ENCODE measurements around the gene RAB3IL1.
"Not testable (repeated sequence)": the region's sequence is repeated elsewhere in the genome, so short reads cannot be mapped to it uniquely, and the experiment has no call there.

The RAB3IL1 gene

DNA sequence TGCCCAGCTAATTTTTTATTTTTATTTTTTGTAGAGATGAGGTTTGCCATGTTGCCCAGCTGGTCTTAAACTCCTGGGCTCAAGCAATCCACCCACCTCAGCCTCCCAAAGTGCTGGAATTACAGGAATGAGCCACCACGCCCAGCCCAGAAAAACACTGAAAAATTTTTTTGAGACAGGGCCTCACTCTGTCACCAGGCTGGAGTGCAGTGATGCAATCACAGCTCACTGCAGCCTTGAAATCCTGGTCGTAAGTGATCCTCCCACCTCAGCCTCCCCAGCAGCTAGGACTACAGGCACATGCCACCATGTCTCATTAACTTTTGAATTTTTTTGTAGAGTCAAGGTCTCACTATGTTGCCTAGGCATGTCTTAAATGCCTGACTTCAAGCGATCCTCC, 35.1 kb downstream of the RAB3IL1 start:
- not testable (repeated sequence) for H3K23ac ChIP-seq (ENCODE audit: low read length in 2 of 2); H3K9me3 ChIP-seq (ENCODE audit: control insufficient read depth, low read length); H2BK12ac ChIP-seq (ENCODE audit: low read length in 2 of 2); H2BK15ac ChIP-seq (ENCODE audit: low read depth, poor library complexity, severe bottlenecking); H3K4ac ChIP-seq (ENCODE audit: low read depth in 1 of 2, low read length in 2 of 2); H3K27ac ChIP-seq (ENCODE audit: low read length, poor library complexity, severe bottlenecking); H3K4me3 ChIP-seq (ENCODE audit: insufficient read depth in 1 of 2, low read depth in 1 of 2, low read length in 2 of 2); H3K4me1 ChIP-seq (ENCODE audit: control insufficient read depth, insufficient read depth, low read depth, low read length); H4K91ac ChIP-seq (ENCODE audit: low read length); H3K9ac ChIP-seq (ENCODE audit: low read length); H2BK5ac ChIP-seq (ENCODE audit: low read depth, low read length, poor library complexity, severe bottlenecking); H2AFZ ChIP-seq (ENCODE audit: low read depth, low read length); H3K14ac ChIP-seq (ENCODE audit: low read length in 2 of 2); H3K27me3 ChIP-seq (ENCODE audit: control insufficient read depth in 1 of 2, insufficient read depth in 1 of 2, low read length in 2 of 2); H2BK120ac ChIP-seq (ENCODE audit: low read depth, low read length); DNase-seq; H2AK5ac ChIP-seq (ENCODE audit: low read length, severe bottlenecking); H3K18ac ChIP-seq (ENCODE audit: low read depth in 1 of 2, low read length in 2 of 2); H3K4me2 ChIP-seq (ENCODE audit: low read length, poor library complexity, severe bottlenecking); H4K8ac ChIP-seq (ENCODE audit: low read length)
- Histone ChIP-seq H3K79me1 (replicated peaks; ENCODE audit: low read length, poor library complexity, severe bottlenecking) (peaks cover 37% of the 10 kb centered on the region), H3K36me3 (ENCODE audit: control insufficient read depth in 1 of 2, insufficient read depth in 2 of 2, low read depth in 1 of 2, low read length in 2 of 2) (peaks cover 11 to 56% of the 10 kb centered on the region in 2 experiments)
- 86% methylated on average over 3 of the region's 3 CpGs for WGBS

GRCh38 chr11:61881397-61881796, 36.0 kb downstream of the RAB3IL1 start:
- 81% methylated on average over 2 of the region's 3 CpGs for WGBS
- Histone ChIP-seq H3K14ac (ENCODE audit: low read length in 2 of 2) (no peak overlapping the region), H4K8ac (ENCODE audit: low read length) (no peak overlapping the region), H4K91ac (ENCODE audit: low read length) (no peak overlapping the region), H3K4ac (ENCODE audit: low read depth in 1 of 2, low read length in 2 of 2) (no peak overlapping the region), H3K4me2 (ENCODE audit: low read length, poor library complexity, severe bottlenecking) (no peak overlapping the region), H3K27ac (ENCODE audit: low read length, poor library complexity, severe bottlenecking) (no peak overlapping the region), H3K9ac (ENCODE audit: low read length) (no peak overlapping the region), H3K36me3 (ENCODE audit: control insufficient read depth in 1 of 2, insufficient read depth in 2 of 2, low read depth in 1 of 2, low read length in 2 of 2) (peaks cover 14 to 62% of the 10 kb centered on the region in 2 experiments), H2BK120ac (ENCODE audit: low read depth, low read length) (no peak overlapping the region), H3K27me3 (ENCODE audit: control insufficient read depth in 1 of 2, insufficient read depth in 1 of 2, low read length in 2 of 2) (no peaks in the 10 kb centered on the region), H2AK5ac (ENCODE audit: low read length, severe bottlenecking) (no peak overlapping the region), H2BK15ac (ENCODE audit: low read depth, poor library complexity, severe bottlenecking) (no peak overlapping the region), H2AFZ (ENCODE audit: low read depth, low read length) (no peak overlapping the region), H3K18ac (ENCODE audit: low read depth in 1 of 2, low read length in 2 of 2) (no peak overlapping the region), H3K23ac (ENCODE audit: low read length in 2 of 2) (no peak overlapping the region), H2BK12ac (ENCODE audit: low read length in 2 of 2) (no peak overlapping the region), H3K4me3 (ENCODE audit: insufficient read depth in 1 of 2, low read depth in 1 of 2, low read length in 2 of 2) (no peak overlapping the region), H3K4me1 (ENCODE audit: control insufficient read depth, insufficient read depth, low read depth, low read length) (peaks cover 9% of the 10 kb centered on the region), H2BK5ac (ENCODE audit: low read depth, low read length, poor library complexity, severe bottlenecking) (no peak overlapping the region), H3K79me1 (replicated peaks; ENCODE audit: low read length, poor library complexity, severe bottlenecking) (peaks cover 28% of the 10 kb centered on the region), H3K9me3 (ENCODE audit: control insufficient read depth, low read length) (no peaks in the 10 kb centered on the region)
- DNase-seq: no peak

GRCh38 chr11:61880454-61880853, 36.9 kb downstream of the RAB3IL1 start:
- no peak for DNase-seq
- Histone ChIP-seq H3K27ac (ENCODE audit: low read length, poor library complexity, severe bottlenecking) (no peak overlapping the region), H3K4ac (ENCODE audit: low read depth in 1 of 2, low read length in 2 of 2) (no peak overlapping the region), H3K27me3 (ENCODE audit: control insufficient read depth in 1 of 2, insufficient read depth in 1 of 2, low read length in 2 of 2) (no peaks in the 10 kb centered on the region), H4K8ac (ENCODE audit: low read length) (no peak overlapping the region), H2AK5ac (ENCODE audit: low read length, severe bottlenecking) (no peak overlapping the region), H3K79me1 (replicated peaks; ENCODE audit: low read length, poor library complexity, severe bottlenecking) (peaks cover 19% of the 10 kb centered on the region), H3K4me1 (ENCODE audit: control insufficient read depth, insufficient read depth, low read depth, low read length) (peaks cover 12% of the 10 kb centered on the region), H2AFZ (ENCODE audit: low read depth, low read length) (no peak overlapping the region), H2BK12ac (ENCODE audit: low read length in 2 of 2) (no peak overlapping the region), H3K4me2 (ENCODE audit: low read length, poor library complexity, severe bottlenecking) (no peak overlapping the region), H3K9me3 (ENCODE audit: control insufficient read depth, low read length) (no peaks in the 10 kb centered on the region), H2BK5ac (ENCODE audit: low read depth, low read length, poor library complexity, severe bottlenecking) (no peak overlapping the region), H4K91ac (ENCODE audit: low read length) (no peak overlapping the region), H3K36me3 (ENCODE audit: control insufficient read depth in 1 of 2, insufficient read depth in 2 of 2, low read depth in 1 of 2, low read length in 2 of 2) (peaks cover 16 to 62% of the 10 kb centered on the region in 2 experiments), H3K14ac (ENCODE audit: low read length in 2 of 2) (no peak overlapping the region), H3K9ac (ENCODE audit: low read length) (no peak overlapping the region), H3K18ac (ENCODE audit: low read depth in 1 of 2, low read length in 2 of 2) (no peak overlapping the region), H2BK15ac (ENCODE audit: low read depth, poor library complexity, severe bottlenecking) (no peak overlapping the region), H3K4me3 (ENCODE audit: insufficient read depth in 1 of 2, low read depth in 1 of 2, low read length in 2 of 2) (no peak overlapping the region), H3K23ac (ENCODE audit: low read length in 2 of 2) (no peak overlapping the region), H2BK120ac (ENCODE audit: low read depth, low read length) (no peak overlapping the region)
- WGBS: 96% methylated on average over 6 of the region's 6 CpGs

- H3K36me3 ChIP-seq (ENCODE audit: control insufficient read depth in 1 of 2, insufficient read depth in 2 of 2, low read depth in 1 of 2, low read length in 2 of 2): peaks cover 17 to 62% of the 10 kb centered on the region in 2 experiments
- H2AK5ac ChIP-seq (ENCODE audit: low read length, severe bottlenecking): no peak overlapping the region
- no peak overlapping the region for H2BK15ac ChIP-seq (ENCODE audit: low read depth, poor library complexity, severe bottlenecking)
- H3K4me3 ChIP-seq (ENCODE audit: insufficient read depth in 1 of 2, low read depth in 1 of 2, low read length in 2 of 2): no peak overlapping the region
- H3K27ac ChIP-seq (ENCODE audit: low read length, poor library complexity, severe bottlenecking): no peak overlapping the region
- H3K9me3 ChIP-seq (ENCODE audit: control insufficient read depth, low read length): no peaks in the 10 kb centered on the region
- peaks cover 12% of the 10 kb centered on the region for H3K4me1 ChIP-seq (ENCODE audit: control insufficient read depth, insufficient read depth, low read depth, low read length)
- no peak overlapping the region for H3K14ac ChIP-seq (ENCODE audit: low read length in 2 of 2)
- no peak for DNase-seq
- H3K27me3 ChIP-seq (ENCODE audit: control insufficient read depth in 1 of 2, insufficient read depth in 1 of 2, low read length in 2 of 2): no peaks in the 10 kb centered on the region
- no peak overlapping the region for H3K4me2 ChIP-seq (ENCODE audit: low read length, poor library complexity, severe bottlenecking)
- H2AFZ ChIP-seq (ENCODE audit: low read depth, low read length): no peak overlapping the region
- no peak overlapping the region for H2BK120ac ChIP-seq (ENCODE audit: low read depth, low read length)
- H3K9ac ChIP-seq (ENCODE audit: low read length): no peak overlapping the region
- H4K8ac ChIP-seq (ENCODE audit: low read length): no peak overlapping the region
- no peak overlapping the region for H3K4ac ChIP-seq (ENCODE audit: low read depth in 1 of 2, low read length in 2 of 2)
- no peak overlapping the region for H2BK12ac ChIP-seq (ENCODE audit: low read length in 2 of 2)
- no peak overlapping the region for H3K18ac ChIP-seq (ENCODE audit: low read depth in 1 of 2, low read length in 2 of 2)
- no peak overlapping the region for H2BK5ac ChIP-seq (ENCODE audit: low read depth, low read length, poor library complexity, severe bottlenecking)
- peaks cover 18% of the 10 kb centered on the region for H3K79me1 ChIP-seq (replicated peaks; ENCODE audit: low read length, poor library complexity, severe bottlenecking)
- no peak overlapping the region for H4K91ac ChIP-seq (ENCODE audit: low read length)
- 89% methylated on average over 11 of the region's 11 CpGs for WGBS
- H3K23ac ChIP-seq (ENCODE audit: low read length in 2 of 2): no peak overlapping the region
Measured at GRCh38 chr11:61880031-61880430, 37.3 kb downstream of the RAB3IL1 start.

Measured in mesenchymal stem cell (in vitro differentiated cells and primary cell).